Measurements from ENCODE around the gene GRIK5. TPM values are rescaled to one million over a fixed set of nuclear protein-coding genes. Genes with fewer than 3 reads are reported as not detected.
"Not testable (repeated sequence)": the region's sequence is repeated elsewhere in the genome, so short reads cannot be mapped to it uniquely, and the experiment has no call there.

The GRIK5 gene, protein sequence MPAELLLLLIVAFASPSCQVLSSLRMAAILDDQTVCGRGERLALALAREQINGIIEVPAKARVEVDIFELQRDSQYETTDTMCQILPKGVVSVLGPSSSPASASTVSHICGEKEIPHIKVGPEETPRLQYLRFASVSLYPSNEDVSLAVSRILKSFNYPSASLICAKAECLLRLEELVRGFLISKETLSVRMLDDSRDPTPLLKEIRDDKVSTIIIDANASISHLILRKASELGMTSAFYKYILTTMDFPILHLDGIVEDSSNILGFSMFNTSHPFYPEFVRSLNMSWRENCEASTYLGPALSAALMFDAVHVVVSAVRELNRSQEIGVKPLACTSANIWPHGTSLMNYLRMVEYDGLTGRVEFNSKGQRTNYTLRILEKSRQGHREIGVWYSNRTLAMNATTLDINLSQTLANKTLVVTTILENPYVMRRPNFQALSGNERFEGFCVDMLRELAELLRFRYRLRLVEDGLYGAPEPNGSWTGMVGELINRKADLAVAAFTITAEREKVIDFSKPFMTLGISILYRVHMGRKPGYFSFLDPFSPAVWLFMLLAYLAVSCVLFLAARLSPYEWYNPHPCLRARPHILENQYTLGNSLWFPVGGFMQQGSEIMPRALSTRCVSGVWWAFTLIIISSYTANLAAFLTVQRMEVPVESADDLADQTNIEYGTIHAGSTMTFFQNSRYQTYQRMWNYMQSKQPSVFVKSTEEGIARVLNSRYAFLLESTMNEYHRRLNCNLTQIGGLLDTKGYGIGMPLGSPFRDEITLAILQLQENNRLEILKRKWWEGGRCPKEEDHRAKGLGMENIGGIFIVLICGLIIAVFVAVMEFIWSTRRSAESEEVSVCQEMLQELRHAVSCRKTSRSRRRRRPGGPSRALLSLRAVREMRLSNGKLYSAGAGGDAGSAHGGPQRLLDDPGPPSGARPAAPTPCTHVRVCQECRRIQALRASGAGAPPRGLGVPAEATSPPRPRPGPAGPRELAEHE
- 4.0 TPM for total RNA-seq
- long read RNA-seq, partial matches to known transcripts: 0 of 3 reads
- long read RNA-seq, other reads (novel, unspliced or antisense): 3 of 3 reads

DNA sequence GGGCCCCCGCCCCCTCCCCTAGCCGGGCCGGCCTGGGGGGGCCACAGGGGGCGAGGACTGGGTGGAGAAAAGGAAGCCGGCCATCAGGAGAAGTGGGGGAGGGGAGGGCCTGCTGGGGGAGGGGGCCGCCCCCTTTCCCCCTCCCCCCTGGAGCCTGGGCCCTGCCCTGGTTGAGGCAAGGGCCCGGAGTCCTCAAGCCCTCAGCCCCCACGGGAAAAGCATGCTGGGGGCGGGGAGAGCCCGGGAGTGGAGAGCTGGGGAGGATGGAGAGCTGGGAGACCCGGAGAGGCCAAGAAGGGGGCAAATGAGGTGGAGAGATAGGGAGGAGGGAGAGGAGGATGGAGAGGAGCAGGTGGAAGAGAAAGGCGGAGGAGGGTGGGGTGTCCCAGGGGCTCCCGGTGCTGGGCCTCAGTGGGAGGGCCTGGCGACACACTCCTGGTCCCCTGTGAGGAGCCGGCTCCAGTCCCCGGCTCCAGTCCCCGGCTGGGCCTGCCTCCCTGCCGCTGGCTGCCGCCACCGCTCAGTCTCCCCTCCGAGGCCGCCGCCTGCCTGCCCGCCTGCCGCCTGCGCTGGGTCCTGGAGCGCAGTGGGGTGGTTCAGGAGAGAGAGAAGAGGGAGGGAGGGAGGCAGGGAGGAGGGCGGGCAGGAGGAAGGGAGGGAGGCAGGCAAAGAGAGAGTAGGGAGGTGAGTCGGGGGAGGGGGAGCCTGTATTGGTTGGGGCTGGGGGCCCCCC, at the start of gene GRIK5:
Gene GRIK5 (minus strand): TSS at position 588 of the 733 bp plus-strand sequence. CDS start 4,436 bp downstream, outside the sequence.
- intact Hi-C loops (cut with DNase I): no loop called here
- peak; percentile 58 for ATAC-seq (ENCODE audit: poor library complexity)

DNA sequence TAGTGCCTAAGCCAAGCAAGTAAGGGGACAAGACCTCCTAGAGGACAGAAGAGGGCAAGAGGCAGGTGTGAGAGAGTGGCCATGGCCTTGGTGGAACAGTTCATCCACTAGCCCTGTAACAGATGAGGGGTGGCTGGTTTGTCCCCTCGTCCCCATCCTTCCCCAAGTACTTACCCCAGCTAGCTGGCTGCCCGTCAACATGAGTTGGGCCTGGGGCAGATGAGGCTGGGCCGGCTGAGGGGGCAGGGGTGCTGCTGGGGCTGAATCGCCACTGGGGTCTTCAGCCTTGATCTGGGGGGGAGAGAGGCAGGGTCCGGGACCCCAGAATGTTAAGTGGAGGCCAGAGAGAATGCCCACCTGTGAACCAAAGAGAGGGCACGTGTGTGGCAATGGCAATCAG, 47.1 kb upstream of the GRIK5 start:
- ATAC-seq (ENCODE audit: poor library complexity) (no peak), DNase-seq (no peak)
- intact Hi-C loops (cut with DNase I): no loop called here

More for the DNA sequence above, at the start of gene GRIK5:
- no peak for DNase-seq

DNA sequence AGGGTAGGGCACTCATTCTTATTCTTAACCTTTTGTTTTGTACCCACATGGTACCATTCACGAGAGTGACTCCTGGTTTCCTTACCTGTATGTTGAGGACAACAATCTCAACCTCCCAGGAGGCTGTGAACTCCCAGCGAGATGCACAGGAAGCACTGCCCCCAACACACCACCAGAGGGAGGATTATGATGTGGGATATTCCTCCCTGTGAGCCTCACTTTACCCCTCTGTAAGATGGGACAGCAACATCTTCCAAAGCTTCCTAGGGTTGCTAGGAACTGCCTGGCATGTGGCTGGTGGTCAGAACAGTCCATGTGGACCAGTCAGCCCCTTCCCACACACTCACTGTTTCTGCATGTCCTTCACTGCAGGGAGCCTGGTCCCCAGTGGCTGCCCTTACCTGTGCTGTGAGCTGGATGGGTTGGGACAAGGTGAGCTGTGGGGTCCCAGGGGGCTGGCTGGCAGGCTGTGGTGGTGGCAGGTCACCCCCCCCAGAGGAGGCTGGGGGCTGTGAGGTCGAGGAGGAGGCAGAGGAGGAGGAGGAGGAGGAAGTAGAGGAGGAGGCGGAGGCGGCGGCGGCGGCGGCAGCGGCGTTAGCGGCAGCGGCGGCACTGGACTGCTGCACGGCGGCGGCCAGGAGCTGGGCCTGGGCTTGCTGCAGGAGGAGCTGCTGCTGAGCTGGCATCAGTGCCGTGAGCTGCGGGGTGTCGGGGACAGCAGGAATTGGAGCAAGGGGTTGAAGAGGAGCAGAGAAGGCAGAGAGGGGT, 46.5 kb upstream of the GRIK5 start:
- no peak for DNase-seq
- ATAC-seq (ENCODE audit: poor library complexity): no peak
- intact Hi-C loops (cut with DNase I): no loop called here

DNA sequence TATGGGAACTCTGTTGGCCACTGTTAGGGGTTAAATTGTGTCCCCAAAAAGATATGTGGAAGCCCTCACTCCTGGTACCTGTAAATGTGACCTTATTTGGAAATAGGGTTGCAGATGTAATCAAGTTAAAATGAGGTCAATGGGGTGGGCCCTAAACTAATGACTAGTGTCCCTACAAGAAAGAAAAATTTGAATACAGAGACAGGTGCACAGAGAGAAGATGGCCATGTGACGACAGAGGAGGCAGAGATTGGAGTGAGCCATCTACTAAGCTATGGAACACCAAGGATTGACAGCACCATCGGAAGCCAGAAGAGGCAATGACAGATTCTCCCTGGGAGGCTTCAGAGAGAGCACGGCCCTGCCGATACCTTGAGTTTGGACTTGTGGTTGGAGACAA, 45.7 kb upstream of the GRIK5 start:
- no peak for ATAC-seq (ENCODE audit: poor library complexity)
- intact Hi-C loops (cut with DNase I): no loop called here
- no peak for DNase-seq

DNA sequence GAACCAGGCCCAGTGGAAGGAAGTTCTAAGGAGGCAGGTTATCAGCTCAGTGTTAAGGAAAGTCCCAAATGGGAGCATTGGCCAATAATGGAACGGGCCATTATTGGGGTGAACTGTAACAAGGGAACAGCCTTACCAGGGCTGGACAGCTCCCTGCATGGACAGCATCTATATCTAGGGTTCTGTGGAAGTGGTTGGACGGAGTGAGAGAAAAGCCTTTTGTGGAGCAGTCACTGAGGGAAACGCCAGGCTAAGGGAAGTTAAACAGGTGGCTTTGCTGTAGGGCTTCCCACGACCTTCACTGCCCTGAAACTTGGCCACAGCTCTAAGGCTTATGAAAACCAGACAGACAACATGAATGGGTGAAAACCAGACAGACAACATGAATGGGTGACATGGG, 45.2 kb upstream of the GRIK5 start:
- ATAC-seq (ENCODE audit: poor library complexity) (no peak), DNase-seq (no peak)
- intact Hi-C loops (cut with DNase I): no loop called here

DNA sequence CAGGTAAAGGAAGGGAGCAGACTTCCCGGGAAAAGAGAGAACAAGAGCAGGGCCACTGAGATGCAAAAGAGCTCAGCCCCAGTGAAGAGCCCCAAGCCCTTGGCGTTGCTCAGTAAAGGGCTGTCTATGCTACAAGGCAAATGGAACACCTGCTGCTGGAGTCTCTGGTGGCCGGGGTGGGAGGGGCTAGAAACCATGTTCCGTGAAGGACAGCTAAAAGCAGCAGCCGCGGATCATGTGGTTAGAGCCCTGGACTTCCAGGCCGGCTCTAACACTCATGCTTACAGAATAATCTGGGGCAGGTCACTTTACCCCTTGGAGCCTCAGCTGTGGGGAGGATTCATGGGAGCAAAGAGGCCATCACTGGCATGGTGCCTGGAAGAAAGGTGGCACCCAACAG, 44.4 kb upstream of the GRIK5 start:
- ATAC-seq (ENCODE audit: poor library complexity) (no peak), DNase-seq (no peak)
- intact Hi-C loops (cut with DNase I): no loop called here

DNA sequence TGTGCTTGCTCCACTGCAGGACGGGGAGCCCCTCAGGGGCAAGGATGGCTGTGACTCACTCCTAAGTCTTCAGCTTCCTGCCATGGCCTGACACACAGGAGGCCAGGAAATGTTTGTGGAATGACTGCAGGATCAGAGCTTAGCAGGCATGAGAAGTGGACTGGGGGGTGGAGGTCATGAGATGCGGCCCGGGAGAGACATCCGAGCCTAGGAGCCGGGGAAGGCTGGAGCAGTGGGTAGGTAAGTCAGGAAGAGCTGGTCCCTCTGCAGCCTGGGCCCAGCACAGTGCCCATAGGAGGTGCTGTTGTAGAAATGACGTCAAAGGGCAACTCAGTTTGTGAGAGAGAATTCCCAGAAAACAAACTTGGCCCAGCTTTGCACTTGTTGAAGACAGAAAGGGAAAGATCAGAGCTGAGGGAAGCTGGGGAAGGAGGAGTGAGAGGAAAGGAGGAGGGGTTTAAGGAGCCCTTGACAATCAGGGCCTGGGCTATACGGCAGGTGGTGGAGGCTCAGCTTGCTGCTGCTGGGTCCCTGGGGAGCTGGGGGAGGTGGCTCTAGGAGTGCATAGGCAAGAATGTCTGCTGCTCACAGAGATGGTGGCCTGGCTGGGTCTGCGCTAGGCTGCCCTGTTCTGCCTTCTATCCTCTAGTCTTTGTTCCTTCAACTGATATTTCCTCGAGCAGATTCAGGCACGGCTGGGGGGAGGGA, 43.8 kb upstream of the GRIK5 start:
- DNase-seq: no peak
- ATAC-seq (ENCODE audit: poor library complexity): peak; percentile 62
- intact Hi-C loops (cut with DNase I): no loop called here

DNA sequence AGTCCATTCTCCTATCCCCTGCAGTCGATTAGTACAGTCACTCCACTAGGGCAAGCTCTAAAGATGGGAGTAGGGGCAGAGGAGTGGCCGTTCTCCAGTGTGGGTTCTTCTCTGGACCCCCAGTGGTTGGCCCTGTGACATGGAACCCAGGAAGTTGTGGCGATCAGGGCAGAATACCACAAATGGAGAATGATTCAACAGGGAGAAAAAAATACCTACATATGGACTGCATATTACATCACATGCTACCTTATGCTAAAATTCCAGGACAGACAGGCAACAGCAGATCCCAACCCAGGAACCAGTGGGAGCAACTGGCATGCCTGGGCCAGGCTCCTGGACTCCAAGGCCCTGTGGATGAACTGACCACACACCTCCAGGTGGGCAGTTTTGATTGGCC, 41.8 kb upstream of the GRIK5 start:
- ATAC-seq (ENCODE audit: poor library complexity) (no peak), DNase-seq (no peak)
- intact Hi-C loops (cut with DNase I): no loop called here

DNA sequence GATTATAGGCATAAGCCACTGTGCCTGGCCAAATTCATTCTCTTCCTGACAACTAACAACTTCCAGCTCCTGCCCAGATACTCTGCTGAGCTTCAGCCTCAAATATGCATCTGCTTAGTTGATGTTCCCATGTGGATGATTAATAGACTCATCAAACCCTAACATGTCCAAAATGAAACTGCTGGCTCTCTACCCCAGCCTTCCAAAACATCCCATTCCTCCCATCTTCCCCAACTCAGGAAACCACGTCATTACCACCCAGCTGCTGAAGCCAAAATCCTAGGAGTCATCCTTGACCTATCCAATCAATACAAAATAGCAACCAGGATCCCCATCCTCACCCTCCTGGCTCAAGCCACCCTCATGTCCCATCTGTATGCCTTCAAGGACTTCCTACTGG, 41.4 kb upstream of the GRIK5 start:
- intact Hi-C loops (cut with DNase I): no loop called here
- ATAC-seq (ENCODE audit: poor library complexity): no peak
- no peak for DNase-seq

DNA sequence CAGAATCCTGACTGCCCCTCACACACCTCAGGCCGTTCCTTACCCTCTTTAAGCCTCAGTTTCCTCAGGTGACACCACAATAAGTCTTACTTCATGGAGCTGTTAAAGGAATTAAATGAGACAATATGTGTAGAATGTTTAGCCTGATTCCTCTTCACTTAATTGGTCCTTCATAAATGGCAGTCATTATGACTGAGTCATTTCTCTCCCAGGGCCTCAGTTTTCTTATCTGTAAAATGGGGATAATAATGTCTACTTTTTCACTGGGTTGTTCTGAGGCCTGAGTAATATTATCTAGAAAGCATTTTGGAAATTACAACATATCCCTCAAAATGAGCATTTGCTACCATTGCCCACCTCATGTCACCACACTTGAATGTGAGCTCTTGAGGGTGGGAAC, 40.7 kb upstream of the GRIK5 start:
- no peak for ATAC-seq (ENCODE audit: poor library complexity)
- intact Hi-C loops (cut with DNase I): no loop called here
- no peak for DNase-seq

DNA sequence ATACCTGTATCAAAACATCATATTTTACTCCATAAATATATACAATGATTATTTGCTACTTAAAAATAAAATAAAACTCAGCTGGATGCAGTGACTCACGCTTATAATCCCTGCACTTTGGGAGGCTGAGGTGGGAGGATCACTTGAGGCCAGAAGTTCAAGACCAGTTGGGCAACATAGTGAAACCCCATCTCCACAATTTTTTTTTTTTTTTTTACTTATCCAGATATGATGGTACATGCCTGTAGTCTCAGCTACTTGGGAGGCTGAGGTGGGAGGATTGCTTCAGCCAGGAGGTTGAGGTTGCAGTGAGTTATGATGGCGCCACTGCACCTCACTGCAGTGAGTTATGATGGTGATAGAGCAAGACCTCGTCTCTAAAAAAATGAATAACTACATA, 39.9 kb upstream of the GRIK5 start:
- no peak for DNase-seq
- ATAC-seq (ENCODE audit: poor library complexity): no peak
- intact Hi-C loops (cut with DNase I): no loop called here

DNA sequence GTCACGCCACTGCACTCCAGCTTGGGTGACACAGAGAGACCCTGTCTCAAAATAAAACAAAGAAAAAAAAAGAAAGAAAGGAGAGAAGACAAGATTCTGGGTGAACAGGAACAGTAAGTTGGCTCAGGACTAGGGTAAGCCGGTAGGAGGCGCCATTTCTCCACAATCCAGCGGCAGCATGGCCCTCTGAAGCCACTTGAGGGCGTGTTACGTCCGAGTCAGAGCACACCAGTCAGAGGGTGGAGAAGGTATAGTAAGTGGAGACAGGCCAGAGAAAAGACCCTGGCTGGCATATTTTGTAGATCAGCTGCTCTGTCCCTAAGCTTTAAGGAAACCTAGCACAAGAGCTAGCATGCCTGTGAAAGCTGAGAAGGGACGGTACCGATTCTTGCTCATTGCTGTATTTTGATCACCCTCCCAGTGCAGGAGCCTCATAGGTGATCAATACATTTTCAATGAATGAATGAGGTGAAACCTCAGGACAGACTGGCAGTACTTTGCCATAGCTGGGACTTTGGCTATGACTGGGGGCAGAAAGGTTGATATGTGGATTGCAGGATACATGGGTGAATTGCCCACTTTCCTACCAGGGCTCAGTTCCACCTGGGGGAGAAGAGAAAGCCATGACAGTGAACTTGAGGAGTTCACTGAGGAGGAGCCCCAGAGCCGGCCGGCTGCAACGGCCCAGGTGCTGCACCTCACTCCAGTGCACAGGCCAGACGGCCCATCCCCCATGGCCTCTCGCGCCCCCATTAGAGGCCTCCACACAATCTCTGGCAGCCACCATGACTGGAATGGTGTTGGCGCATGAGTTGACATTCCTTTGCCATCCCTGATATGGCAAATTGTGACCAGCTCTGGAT, 38.8 kb upstream of the GRIK5 start:
- ATAC-seq (ENCODE audit: poor library complexity) (peak; percentile 87), DNase-seq (peak; percentile 85)
- intact Hi-C loops (cut with DNase I): no loop called here

DNA sequence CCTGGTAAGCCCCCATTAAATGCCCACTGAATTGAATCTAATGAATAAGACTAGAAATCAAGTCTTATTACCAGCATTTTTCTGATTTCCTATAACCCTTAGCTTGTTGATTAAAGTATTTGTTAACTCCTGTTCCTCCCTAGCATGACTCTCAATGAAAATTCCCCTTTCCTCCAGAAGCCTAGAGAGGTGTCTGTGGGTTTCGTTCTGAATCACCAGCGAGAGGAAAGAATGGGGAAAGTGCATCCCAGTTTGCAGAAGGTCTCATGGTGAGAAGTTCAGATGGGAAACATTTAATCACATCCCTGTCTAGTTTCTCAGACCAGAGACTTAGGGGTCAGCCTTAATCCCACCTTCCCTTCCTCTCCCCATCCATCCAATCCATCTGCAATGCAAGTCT, 35.4 kb upstream of the GRIK5 start:
- no peak for DNase-seq
- no peak for ATAC-seq (ENCODE audit: poor library complexity)
- intact Hi-C loops (cut with DNase I): no loop called here

DNA sequence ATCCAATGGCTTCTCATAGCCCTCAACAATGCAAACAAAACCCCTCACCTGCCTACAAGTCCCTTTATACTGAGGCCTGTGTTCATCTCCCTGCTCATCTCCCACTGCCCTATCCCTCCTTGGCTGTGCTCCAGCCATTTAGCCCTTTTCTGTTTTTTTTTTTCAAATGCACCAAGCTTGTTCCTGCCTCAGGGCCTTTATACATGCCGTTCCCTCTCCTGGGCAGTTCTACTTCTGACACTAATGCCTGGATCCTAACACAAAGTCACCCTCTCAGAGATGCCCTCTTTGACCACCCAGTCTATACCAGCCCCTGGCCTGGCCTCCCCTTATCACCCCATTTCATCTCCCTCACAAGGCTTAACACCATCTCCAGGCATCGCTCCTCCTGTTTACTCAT, 32.9 kb upstream of the GRIK5 start:
- intact Hi-C loops (cut with DNase I): no loop called here
- DNase-seq (no peak), ATAC-seq (ENCODE audit: poor library complexity) (no peak)

DNA sequence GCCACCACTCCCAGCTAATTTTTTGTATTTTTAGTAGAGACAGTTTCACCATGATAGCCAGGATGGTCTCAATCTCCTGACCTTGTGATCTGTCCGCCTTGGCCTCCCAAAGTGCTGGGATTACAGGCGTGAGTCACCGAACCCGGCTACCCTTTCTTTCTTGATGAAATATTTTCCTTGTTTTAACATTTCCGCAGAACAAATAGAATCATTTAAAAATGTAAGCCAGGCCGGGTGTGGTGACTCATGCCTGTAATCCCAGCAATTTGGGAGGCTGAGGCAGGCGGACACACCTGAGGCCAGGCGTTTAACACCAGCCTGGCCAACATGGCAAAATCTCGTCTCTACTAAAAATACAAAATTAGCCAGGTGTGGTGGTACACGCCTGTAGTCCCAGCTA, 30.2 kb upstream of the GRIK5 start:
- ATAC-seq (ENCODE audit: poor library complexity); intact Hi-C loops (cut with DNase I); DNase-seq: not testable (repeated sequence)

DNA sequence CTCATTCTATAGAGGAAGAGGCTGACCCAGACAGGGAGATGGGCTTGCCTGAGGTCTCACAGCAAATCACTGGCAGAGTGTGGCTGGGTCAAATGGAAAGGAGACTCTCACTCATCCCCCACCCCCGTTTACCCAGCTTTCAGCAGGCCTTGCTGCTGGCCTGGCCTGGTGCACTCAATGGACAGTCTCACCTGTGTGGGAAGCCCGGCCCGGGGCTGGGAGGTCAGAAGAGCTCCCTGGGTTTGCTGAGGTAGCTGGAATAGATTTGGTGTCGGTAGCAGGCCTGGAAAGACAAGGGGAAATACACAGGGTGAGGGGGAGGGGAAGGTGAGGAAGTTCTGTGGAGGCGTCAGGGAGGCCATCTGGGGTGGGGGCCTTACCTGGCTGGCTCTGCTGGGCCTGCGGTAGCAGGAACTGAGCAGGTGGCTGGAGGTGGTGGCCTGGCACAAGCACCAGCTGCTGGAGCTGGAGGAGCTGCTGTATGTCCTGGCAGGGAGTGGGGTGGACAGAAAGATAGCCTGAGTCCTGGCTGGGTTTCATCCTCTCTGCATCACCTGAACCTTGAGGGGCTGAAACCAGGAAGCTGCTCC, 29.4 kb upstream of the GRIK5 start:
- no peak for ATAC-seq (ENCODE audit: poor library complexity)
- no peak for DNase-seq
- intact Hi-C loops (cut with DNase I): no loop called here

Measured in Right ventricle myocardium superior (tissue), 1 donor.